Retina (tissue), 1 donor: Measurements from ENCODE around the gene PXDN.

Experiments
- DNase-seq: peaks from one replicate; pipeline ENCODE4 v3.0.0-alpha.2; 2016

Gene PXDN

GRCh38 chr2:1754461-1755170 is 10.3 kb upstream of the PXDN start:
- DNase-seq, result no peak

GRCh38 chr2:1754046-1754445 is 9.7 kb upstream of the PXDN start:
- DNase-seq, result no peak

- no peak for DNase-seq
These were observed 8.4 kb upstream of the PXDN start for GRCh38 chr2:1752751-1753150.

GRCh38 chr2:1751767-1752725 is 7.7 kb upstream of the PXDN start:
- no peak for DNase-seq

DNA sequence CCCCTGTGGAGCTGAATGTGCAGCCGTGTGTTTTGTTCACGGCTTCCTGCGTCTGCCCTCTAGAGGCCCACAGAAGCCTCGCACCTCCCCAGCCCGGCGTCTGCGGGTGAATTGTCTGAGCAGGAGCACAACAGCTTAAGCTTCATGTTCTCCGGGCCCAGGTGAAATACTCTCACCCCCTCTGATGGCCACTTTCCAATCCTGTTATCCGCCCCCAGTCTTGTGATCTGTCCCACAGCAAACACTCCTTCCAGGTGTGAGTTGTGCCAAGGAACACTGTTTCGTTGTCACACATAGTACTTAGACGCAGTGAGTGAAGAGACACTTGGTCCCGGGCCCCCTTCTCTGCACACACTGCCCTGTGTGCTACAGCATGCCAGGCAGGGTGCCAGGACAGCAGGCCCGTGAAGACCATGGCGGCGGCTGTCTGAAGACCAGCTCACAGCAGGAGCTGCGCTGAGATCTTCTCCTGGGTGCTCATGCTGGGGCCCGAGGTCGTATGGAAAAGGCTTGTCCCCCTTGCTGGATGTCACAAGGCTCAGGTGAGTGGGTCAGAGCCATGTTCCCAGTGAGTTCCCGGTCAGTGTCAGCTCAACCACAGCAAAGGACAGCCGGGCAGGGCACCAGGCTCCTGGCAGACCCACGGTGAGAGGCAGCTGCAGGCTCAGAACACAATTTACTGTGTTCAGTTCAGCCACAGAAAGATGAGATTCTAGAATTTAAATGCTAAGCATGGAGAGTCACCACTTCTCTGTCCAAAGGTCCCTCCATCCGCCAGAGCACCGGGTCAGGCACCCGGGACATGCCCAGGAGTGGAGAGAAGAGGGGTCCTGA is 6.8 kb upstream of the PXDN start:
- peak; percentile 86 for DNase-seq

GRCh38 chr2:1750270-1750932 is 6.1 kb upstream of the PXDN start:
- DNase-seq, result no peak

DNA sequence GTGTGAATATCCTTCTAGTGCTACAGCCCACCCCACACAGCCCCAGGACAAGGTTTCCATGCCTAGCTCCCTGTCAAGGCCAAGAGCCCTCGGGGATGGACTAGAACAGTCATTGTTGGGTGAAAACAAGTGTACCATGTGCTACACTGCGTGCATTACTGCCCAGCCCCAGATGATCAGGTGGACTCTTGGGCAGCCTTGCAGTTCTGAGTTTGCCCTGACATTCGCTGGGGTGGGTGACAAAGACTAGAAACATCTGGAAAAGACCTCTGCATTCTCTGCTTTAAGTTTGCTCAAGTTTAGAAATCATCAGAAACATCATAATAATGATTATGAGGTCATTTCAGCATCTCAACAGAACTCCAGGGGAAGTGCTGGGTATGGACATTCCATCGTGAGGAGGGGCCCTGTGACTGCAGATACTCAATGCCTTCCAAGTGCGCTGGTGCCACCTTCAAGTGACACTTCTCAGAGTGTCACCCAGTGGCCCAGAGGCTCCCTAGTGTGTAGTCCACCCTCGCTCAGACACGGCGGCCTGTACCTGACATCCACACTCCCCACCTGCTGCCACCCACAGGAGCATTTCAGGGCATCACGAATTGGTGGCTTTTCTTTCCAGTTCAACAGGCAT is 5.3 kb upstream of the PXDN start:
- DNase-seq, result no peak

DNA sequence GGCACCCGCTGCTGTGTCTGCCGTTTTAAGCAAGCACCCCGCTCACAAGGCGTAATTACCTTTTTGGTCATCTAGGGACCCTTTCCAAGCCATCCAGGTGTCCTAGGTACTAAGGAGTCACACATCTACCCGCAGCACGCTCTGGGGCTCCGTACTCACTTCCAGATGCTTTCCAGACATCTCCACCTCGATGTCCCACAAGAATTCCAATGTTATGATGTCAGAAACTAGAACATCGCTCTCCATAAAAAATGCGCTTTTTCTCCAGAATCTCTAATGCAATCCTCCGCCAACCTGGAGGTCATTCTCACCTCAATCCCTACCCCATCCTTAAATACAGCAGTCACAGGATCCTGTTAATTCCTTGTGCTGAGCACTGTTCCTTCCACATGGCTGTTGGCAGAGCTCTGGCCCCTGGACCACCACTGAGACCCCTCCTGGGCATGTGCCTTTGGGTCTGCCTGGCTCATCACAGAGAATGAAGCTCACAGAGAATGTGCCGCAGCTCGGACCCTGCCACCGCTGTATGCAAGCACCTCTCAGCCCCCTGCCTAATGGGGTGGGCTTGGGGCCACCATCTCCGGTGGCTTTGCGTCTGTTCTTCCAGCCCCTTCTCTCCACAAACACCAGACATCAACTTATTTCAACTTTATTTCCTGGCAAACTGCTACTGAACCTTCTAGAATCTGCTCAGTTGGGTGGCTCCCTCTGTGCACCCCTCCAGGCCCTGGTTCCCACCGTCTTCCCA is 4.6 kb upstream of the PXDN start:
- DNase-seq, result no peak

GRCh38 chr2:1748176-1748740 is 3.9 kb upstream of the PXDN start:
- DNase-seq, result no peak

- DNase-seq, result no peak
These were observed 3.0 kb upstream of the PXDN start for GRCh38 chr2:1747065-1747941.

DNA sequence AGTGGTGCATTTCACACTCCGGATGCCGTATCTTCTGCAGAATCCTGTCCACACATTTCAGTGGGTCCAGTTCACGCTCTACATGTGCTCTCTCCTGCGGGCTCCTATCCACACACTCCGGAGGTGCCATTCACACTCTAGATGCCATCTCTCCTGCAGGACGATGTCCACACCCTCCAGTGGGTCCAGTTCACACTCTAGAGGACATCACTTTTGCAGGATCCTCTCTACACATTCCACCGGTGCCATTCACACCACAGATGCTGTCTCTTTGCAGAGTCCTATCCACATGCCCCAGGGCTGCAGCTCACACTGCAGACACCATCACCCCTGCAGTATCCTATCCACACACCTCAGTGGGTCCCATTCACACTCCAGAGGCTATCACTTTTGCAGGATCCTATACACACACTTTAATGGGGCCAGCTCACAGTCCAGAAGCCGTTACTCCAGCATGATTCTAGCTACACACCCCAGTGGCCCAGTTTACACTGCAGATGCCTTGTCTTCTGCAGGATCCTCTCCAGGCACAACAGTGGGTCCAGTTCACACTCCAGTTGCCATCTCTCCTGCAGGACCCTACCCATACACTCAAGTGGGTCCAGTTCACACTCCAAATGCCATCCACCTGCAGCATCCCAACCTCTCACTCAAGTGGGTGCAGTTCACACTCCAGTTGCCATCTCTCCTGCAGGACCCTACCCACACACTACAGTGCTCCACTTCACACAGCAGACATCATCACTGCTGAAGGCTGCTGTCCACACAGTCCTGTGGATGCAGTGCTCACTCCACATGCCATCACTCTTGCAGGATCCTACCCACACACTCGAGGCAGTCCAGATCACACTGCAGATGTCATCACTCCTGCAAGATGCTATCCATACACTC is 2.1 kb upstream of the PXDN start:
- no peak for DNase-seq

DNA sequence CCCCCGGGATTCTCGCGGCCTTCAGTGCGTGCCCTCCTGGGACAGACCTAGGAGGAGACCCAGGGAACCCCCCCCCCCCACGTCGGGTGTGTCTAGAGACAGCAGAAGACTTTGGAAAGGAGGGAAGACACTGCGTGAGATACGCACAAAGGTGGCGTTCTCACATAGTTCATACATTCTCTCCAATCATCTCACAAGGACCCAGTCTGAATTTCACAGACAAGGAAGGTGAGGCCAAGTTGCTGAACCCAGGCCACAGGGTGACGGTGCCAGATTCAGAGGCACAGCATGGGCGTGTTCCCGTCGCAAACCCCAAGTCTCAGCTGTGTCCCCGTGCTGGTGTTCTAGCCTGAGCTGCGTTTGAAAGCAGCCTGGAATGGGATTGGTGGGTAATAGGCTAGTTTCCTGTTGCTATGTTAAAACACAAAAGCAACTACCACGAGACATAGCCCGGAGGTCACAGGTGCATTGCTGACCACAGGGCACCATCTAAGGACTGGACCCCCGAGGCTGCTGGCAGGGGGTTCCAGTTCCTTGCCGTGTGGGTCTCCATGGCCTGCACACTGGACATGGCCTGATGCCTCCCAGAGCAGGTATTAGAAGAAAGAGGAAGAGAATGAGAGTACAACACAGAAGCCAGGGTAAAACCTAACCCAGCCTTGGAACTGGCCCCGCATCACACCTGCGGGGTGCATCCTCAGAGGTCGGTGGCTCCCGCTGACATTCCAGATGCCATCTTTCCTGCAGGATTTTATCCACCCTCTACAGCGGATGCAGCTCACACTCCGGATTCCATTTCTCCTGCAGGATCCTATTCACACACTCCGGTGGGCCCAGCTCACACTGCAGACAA is 1.1 kb upstream of the PXDN start:
- no peak for DNase-seq

GRCh38 chr2:1744151-1744445 is 217 bp downstream of the PXDN start:
- DNase-seq, result no peak

GRCh38 chr2:1743396-1744150 is 742 bp downstream of the PXDN start:
- peak; percentile 54 for DNase-seq

DNA sequence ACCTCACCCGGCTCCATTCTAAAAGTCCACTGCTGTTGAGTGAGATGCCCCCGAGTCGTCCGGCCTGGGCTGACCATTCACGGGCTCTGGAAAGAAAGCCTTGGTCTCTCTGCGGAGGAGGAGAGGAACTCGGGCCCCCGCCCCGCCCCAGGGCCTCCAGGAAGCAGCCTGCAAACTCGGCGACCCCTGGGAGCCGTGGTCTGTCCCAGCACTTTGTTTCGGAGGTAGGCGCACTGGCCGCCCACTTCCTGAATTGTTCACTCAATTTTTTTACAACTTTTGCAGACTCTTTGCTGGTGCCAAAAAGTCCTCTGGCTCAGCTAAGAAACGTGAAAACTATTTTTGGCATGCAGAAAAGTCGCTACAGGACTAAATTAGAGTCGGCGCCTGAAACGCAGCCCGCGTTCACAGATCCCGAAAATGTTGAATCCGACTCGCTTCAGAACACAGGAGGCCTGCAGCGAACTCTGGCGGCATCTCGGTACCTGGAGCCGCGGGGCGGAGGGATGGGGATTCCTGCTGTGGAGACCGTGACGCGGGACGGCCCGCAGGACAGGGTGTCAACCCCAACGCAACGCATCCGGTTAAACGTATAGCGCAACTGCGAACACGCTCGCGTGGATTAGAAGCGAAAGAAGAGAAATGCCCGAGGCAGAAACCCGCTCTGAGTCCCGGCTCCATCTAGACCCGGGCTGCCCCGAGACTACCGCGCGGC is 1.5 kb downstream of the PXDN start:
- DNase-seq, result peak; percentile 88

- no peak for DNase-seq
These were observed 2.0 kb downstream of the PXDN start for GRCh38 chr2:1742301-1742680.

GRCh38 chr2:1741851-1742250 is 2.5 kb downstream of the PXDN start:
- DNase-seq, result no peak
